Progenitor cell of endocrine pancreas (in vitro differentiated cells): Measurements from ENCODE around the gene DNAH1. TPM values are rescaled to one million over a fixed set of nuclear protein-coding genes. Genes with fewer than 3 reads are reported as not detected.

Experiments used
- DNase-seq: peaks from one replicate; pipeline ENCODE4 v3.0.0; 2021; ENCODE audit warnings: low spot score; ENCODE audit not compliant: unreplicated experiment
- H3K27ac Mint-ChIP-seq: 2 replicates; pipeline ENCODE4 v1.8.0; 2021; ENCODE audit warnings: mild to moderate bottlenecking, moderate library complexity, mixed read lengths
- H3K27me3 Mint-ChIP-seq: 2 replicates; pipeline ENCODE4 v1.8.0; 2021; ENCODE audit warnings: mixed read lengths
- H3K36me3 Mint-ChIP-seq: 2 replicates; pipeline ENCODE4 v1.8.0; 2022; ENCODE audit warnings: mixed read lengths; ENCODE audit not compliant: insufficient read depth
- H3K4me1 Mint-ChIP-seq: 2 replicates; pipeline ENCODE4 v1.8.0; 2021; ENCODE audit warnings: low read depth, mixed read lengths
- H3K4me3 Mint-ChIP-seq: 2 replicates; pipeline ENCODE4 v1.8.0; 2021; ENCODE audit warnings: low read depth, mild to moderate bottlenecking, moderate library complexity, mixed read lengths
- H3K9me3 Mint-ChIP-seq: 2 replicates; pipeline ENCODE4 v1.8.0; 2021; ENCODE audit warnings: low read depth, mixed read lengths
- CTCF ChIP-seq: fragments of 200-600 bp; sonication (generic); IDR thresholded peaks from one replicate; pipeline ENCODE4 v1.5.0; 2021; ENCODE audit warnings: antibody characterized with exemption, mild to moderate bottlenecking; ENCODE audit not compliant: unreplicated experiment
- total RNA-seq: library from RNA; stranded (reverse); gene quantifications from 2 replicates; pipeline ENCODE4 v1.2.1, GENCODE V29; 2021

Gene DNAH1
- total RNA-seq, 1 donor from 2014 or later, result 14.0 TPM

GRCh38 chr3:52327486-52328290 is 11.6 kb downstream of the DNAH1 start:
- no peak overlapping the region for H3K4me3 Mint-ChIP-seq
- no peak for TF ChIP-seq CTCF
- H3K4me1 Mint-ChIP-seq, result peaks cover 2% of the 10 kb centered on the region
- no peaks in the 10 kb centered on the region for H3K9me3 Mint-ChIP-seq
- H3K27me3 Mint-ChIP-seq, result peaks cover 4% of the 10 kb centered on the region
- H3K27ac Mint-ChIP-seq, result no peak overlapping the region
- DNase-seq, result no peak
- H3K36me3 Mint-ChIP-seq, result no peaks in the 10 kb centered on the region

GRCh38 chr3:52328536-52329080 is 12.5 kb downstream of the DNAH1 start:
- TF ChIP-seq CTCF, result no peak
- Mint-ChIP-seq H3K4me3 (no peak overlapping the region), H3K4me1 (peaks cover 2% of the 10 kb centered on the region), H3K9me3 (no peaks in the 10 kb centered on the region), H3K36me3 (no peaks in the 10 kb centered on the region), H3K27ac (no peak overlapping the region), H3K27me3 (no peaks in the 10 kb centered on the region)
- no peak for DNase-seq

- no peaks in the 10 kb centered on the region for H3K9me3 Mint-ChIP-seq
- H3K4me1 Mint-ChIP-seq, result no peaks in the 10 kb centered on the region
- TF ChIP-seq CTCF, result no peak
- H3K27ac Mint-ChIP-seq, result no peak overlapping the region
- no peak for DNase-seq
- no peak overlapping the region for H3K4me3 Mint-ChIP-seq
- H3K27me3 Mint-ChIP-seq, result no peaks in the 10 kb centered on the region
- H3K36me3 Mint-ChIP-seq, result no peaks in the 10 kb centered on the region
Measured at GRCh38 chr3:52330194-52330805, 14.2 kb downstream of the DNAH1 start.

- Mint-ChIP-seq H3K27ac (no peak overlapping the region), H3K9me3 (no peaks in the 10 kb centered on the region), H3K36me3 (no peaks in the 10 kb centered on the region), H3K4me3 (no peak overlapping the region), H3K27me3 (no peaks in the 10 kb centered on the region), H3K4me1 (no peaks in the 10 kb centered on the region)
- no peak for DNase-seq
- TF ChIP-seq CTCF, result no peak
Measured at GRCh38 chr3:52331091-52331490, 15.0 kb downstream of the DNAH1 start.

GRCh38 chr3:52331906-52332305 is 15.8 kb downstream of the DNAH1 start:
- H3K27me3 Mint-ChIP-seq, result no peaks in the 10 kb centered on the region
- no peak for DNase-seq
- no peaks in the 10 kb centered on the region for H3K9me3 Mint-ChIP-seq
- no peaks in the 10 kb centered on the region for H3K36me3 Mint-ChIP-seq
- no peaks in the 10 kb centered on the region for H3K4me1 Mint-ChIP-seq
- no peak for TF ChIP-seq CTCF
- no peak overlapping the region for H3K4me3 Mint-ChIP-seq
- H3K27ac Mint-ChIP-seq, result no peak overlapping the region
